Keratinocyte (primary cell): ENCODE data around the gene TMX3. TPM values are rescaled to one million over a fixed set of nuclear protein-coding genes. Genes with fewer than 3 reads are reported as not detected.

Source experiments
- DNase-seq: peaks from one replicate; pipeline ENCODE4 v3.0.0-alpha.2; 2011; ENCODE audit warnings: low read depth, missing footprints, low spot score
- FAIRE-seq: peaks from 2 replicates; lab custom pipeline; 2011; peaks lifted over from hg19 to GRCh38; lab: Jason Lieb, UNC
- H2AFZ ChIP-seq: 2 replicates; pipeline ENCODE4 v1.6.0; 2012; ENCODE audit warnings: low read length, control low read depth, inconsistent platforms; ENCODE audit not compliant: control insufficient read depth
- H3K27ac ChIP-seq: 2 replicates; pipeline ENCODE4 v1.5.1; 2011; ENCODE audit warnings: low read length; ENCODE audit not compliant: control insufficient read depth, insufficient read depth
- H3K27me3 ChIP-seq: 3 replicates; pipeline ENCODE4 v1.6.0; 2011; ENCODE audit warnings: low read length; ENCODE audit not compliant: control insufficient read depth, insufficient read depth; ENCODE audit errors: extremely low read depth
- H3K36me3 ChIP-seq, 2 experiments: 2 replicates in 1 of 2; 3 replicates in 1 of 2; pipeline ENCODE4 v1.5.1; 2011; ENCODE audit warnings: low read length in 2 of 2, mild to moderate bottlenecking in 1 of 2; ENCODE audit not compliant: control insufficient read depth in 2 of 2, insufficient read depth in 2 of 2; ENCODE audit errors: extremely low read depth in 1 of 2
- H3K4me1 ChIP-seq: 3 replicates; pipeline ENCODE4 v1.5.1; 2011; ENCODE audit warnings: low read length; ENCODE audit not compliant: control insufficient read depth, insufficient read depth; ENCODE audit errors: extremely low read depth
- H3K4me2 ChIP-seq: 3 replicates; pipeline ENCODE4 v1.6.0; 2011; ENCODE audit warnings: low read depth, low read length; ENCODE audit not compliant: control insufficient read depth, insufficient read depth; ENCODE audit errors: extremely low read depth
- H3K4me3 ChIP-seq, 3 experiments: fragments of 200-600 bp in 1 of 3; sonication (generic) in 1 of 3; 2 replicates in 2 of 3; 3 replicates in 1 of 3; pipeline ENCODE4 v1.5.1; 2011 to 2016; ENCODE audit warnings: low read length in 3 of 3, mild to moderate bottlenecking in 3 of 3, control low read depth in 2 of 3, inconsistent platforms in 1 of 3, low read depth in 1 of 3, mixed read lengths in 1 of 3, mixed run types in 1 of 3, moderate library complexity in 1 of 3; ENCODE audit not compliant: control insufficient read depth in 2 of 3, insufficient read depth in 2 of 3; ENCODE audit errors: extremely low read depth in 1 of 3
- H3K79me2 ChIP-seq: 2 replicates; pipeline ENCODE4 v1.6.0; 2012; ENCODE audit warnings: low read length; ENCODE audit not compliant: control insufficient read depth, insufficient read depth
- H3K9ac ChIP-seq: 3 replicates; pipeline ENCODE4 v1.6.0; 2011; ENCODE audit warnings: low read length; ENCODE audit not compliant: control insufficient read depth, insufficient read depth; ENCODE audit errors: extremely low read depth
- H3K9me1 ChIP-seq: 3 replicates; pipeline ENCODE4 v1.6.0; 2011; ENCODE audit warnings: low read length; ENCODE audit not compliant: control insufficient read depth, insufficient read depth; ENCODE audit errors: extremely low read depth
- H3K9me3 ChIP-seq: 2 replicates; pipeline ENCODE4 v1.5.1; 2012; ENCODE audit warnings: low read depth, low read length; ENCODE audit not compliant: control insufficient read depth
- H4K20me1 ChIP-seq: 3 replicates; pipeline ENCODE4 v1.6.0; 2011; ENCODE audit warnings: low read length; ENCODE audit not compliant: control insufficient read depth, insufficient read depth; ENCODE audit errors: extremely low read depth
- EZH2 ChIP-seq: IDR thresholded peaks from one replicate; pipeline ENCODE4 v1.6.1; 2012; ENCODE audit warnings: inconsistent platforms, mild to moderate bottlenecking, low read length, moderate library complexity
- dilution Hi-C: fragments of 300-500 bp; cut with MboI; formaldehyde crosslinking; loops from one replicate; pipeline ENCODE4 v1.7.0; 2020; ENCODE audit warnings: low sequenced_read_pairs; ENCODE audit not compliant: extremely low pct_ligation_motif_present
- polyA plus RNA-seq, 5 experiments: library from polyadenylated mRNA; depleted of rRNA in 3 of 5; stranded (reverse) in 3 of 5; stranded (forward) in 1 of 5; unstranded in 1 of 5; fragments of >200 nt; gene quantifications; 1 replicate in 1 of 5; 2 replicates in 3 of 5; 3 replicates in 1 of 5; pipeline versions ENCODE4 v1.2.1 to v1.2.3, GENCODE V29; 2011 to 2012; ENCODE audit warnings: missing spikeins in 2 of 5, low read depth in 1 of 5, low replicate concordance in 1 of 5
- TF ChIP-seq, protein P1 (sequence below), 3 experiments: IDR thresholded peaks in 1 of 3; conservative IDR thresholded peaks in 1 of 3; optimal IDR thresholded peaks in 1 of 3; 2 replicates in 2 of 3; 3 replicates in 1 of 3; pipeline versions ENCODE3 to v1.5.1; 2011; ENCODE audit warnings: low read length in 3 of 3, mild to moderate bottlenecking in 3 of 3, moderate library complexity in 2 of 3, control low read depth in 1 of 3, inconsistent platforms in 1 of 3; ENCODE audit not compliant: insufficient read depth in 2 of 3; ENCODE audit errors: extremely low read depth in 1 of 3

Gene TMX3
- polyA plus RNA-seq, 1 donor (not counting 4 experiments of a cell fraction or from before 2014, with no cell fraction given) = 55.5 TPM

GRCh38 chr18:68638613-68639012 is 76.3 kb downstream of the TMX3 start:
- Histone ChIP-seq H2AFZ (no peak overlapping the region), H3K79me2 (no peaks in the 10 kb centered on the region), H3K9me1 (no peaks in the 10 kb centered on the region), H4K20me1 (no peaks in the 10 kb centered on the region), H3K9me3 (no peaks in the 10 kb centered on the region), H3K27ac (no peak overlapping the region), H3K27me3 (no peaks in the 10 kb centered on the region), H3K4me1 (no peaks in the 10 kb centered on the region), H3K4me2 (no peak overlapping the region), H3K36me3 (no peaks in the 10 kb centered on the region), H3K4me3 (no peak overlapping the region), H3K9ac (no peak overlapping the region)
- dilution Hi-C loops = no loop called here
- DNase-seq (no peak), FAIRE-seq (no peak)
- no peak for TF ChIP-seq EZH2
- TF ChIP-seq, protein P1, sequence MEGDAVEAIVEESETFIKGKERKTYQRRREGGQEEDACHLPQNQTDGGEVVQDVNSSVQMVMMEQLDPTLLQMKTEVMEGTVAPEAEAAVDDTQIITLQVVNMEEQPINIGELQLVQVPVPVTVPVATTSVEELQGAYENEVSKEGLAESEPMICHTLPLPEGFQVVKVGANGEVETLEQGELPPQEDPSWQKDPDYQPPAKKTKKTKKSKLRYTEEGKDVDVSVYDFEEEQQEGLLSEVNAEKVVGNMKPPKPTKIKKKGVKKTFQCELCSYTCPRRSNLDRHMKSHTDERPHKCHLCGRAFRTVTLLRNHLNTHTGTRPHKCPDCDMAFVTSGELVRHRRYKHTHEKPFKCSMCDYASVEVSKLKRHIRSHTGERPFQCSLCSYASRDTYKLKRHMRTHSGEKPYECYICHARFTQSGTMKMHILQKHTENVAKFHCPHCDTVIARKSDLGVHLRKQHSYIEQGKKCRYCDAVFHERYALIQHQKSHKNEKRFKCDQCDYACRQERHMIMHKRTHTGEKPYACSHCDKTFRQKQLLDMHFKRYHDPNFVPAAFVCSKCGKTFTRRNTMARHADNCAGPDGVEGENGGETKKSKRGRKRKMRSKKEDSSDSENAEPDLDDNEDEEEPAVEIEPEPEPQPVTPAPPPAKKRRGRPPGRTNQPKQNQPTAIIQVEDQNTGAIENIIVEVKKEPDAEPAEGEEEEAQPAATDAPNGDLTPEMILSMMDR (optimal IDR thresholded peaks at IDR 0.05 in 1 of 3, IDR thresholded peaks at IDR 0.05 in 1 of 3, conservative IDR thresholded peaks at IDR 0.05 in 1 of 3; ENCODE audit: extremely low read depth in 1 of 3, insufficient read depth in 2 of 3, low read length in 3 of 3) = no peak

DNA sequence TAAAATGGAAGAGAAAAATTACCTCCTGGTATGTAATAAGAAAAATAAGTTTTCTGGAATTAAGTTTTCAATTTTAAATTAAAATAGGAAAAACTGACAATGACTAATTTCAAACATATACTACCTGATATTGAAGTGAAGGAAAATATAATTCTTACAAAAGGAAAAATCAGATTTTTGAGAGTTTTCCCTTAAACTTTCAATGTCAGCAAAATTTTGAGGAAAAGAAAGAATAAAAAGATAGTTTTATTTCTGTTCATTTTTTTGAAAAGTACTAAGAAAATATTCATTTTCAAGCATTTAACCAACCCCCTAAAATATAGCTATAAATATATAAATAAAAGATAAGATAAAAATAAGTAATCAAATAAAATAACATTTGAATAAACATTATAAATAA is 87.1 kb downstream of the TMX3 start:
- no peak overlapping the region for H2AFZ ChIP-seq
- FAIRE-seq (no peak), DNase-seq (no peak)
- no peaks in the 10 kb centered on the region for H3K79me2 ChIP-seq
- no peaks in the 10 kb centered on the region for H4K20me1 ChIP-seq
- H3K27me3 ChIP-seq = no peaks in the 10 kb centered on the region
- H3K4me3 ChIP-seq = no peak overlapping the region
- no peaks in the 10 kb centered on the region for H3K9me3 ChIP-seq
- no peak overlapping the region for H3K4me2 ChIP-seq
- H3K9me1 ChIP-seq = no peaks in the 10 kb centered on the region
- no peaks in the 10 kb centered on the region for H3K4me1 ChIP-seq
- H3K27ac ChIP-seq = no peak overlapping the region
- no peaks in the 10 kb centered on the region for H3K36me3 ChIP-seq
- dilution Hi-C loops = no loop called here
- no peak for TF ChIP-seq EZH2
- TF ChIP-seq, protein P1 (optimal IDR thresholded peaks at IDR 0.05 in 1 of 3, IDR thresholded peaks at IDR 0.05 in 1 of 3, conservative IDR thresholded peaks at IDR 0.05 in 1 of 3; ENCODE audit: extremely low read depth in 1 of 3, insufficient read depth in 2 of 3, low read length in 3 of 3) = no peak
- no peak overlapping the region for H3K9ac ChIP-seq

Other genes starting within 250 kb of the TMX3 start
- 0.25 to 0.82 TPM (median 0.60 TPM) in 3 replicates for gene CCDC102B, start 83.0 kb upstream of the TMX3 start, polyA plus RNA-seq